ENCODE data around the gene NPC1L1.
"Not testable (repeated sequence)": the region's sequence is repeated elsewhere in the genome, so short reads cannot be mapped to it uniquely, and the experiment has no call there.

The NPC1L1 gene

GRCh38 chr7:44565795-44566559, 24.8 kb upstream of the NPC1L1 start:
- DNase-seq: no peak

DNA sequence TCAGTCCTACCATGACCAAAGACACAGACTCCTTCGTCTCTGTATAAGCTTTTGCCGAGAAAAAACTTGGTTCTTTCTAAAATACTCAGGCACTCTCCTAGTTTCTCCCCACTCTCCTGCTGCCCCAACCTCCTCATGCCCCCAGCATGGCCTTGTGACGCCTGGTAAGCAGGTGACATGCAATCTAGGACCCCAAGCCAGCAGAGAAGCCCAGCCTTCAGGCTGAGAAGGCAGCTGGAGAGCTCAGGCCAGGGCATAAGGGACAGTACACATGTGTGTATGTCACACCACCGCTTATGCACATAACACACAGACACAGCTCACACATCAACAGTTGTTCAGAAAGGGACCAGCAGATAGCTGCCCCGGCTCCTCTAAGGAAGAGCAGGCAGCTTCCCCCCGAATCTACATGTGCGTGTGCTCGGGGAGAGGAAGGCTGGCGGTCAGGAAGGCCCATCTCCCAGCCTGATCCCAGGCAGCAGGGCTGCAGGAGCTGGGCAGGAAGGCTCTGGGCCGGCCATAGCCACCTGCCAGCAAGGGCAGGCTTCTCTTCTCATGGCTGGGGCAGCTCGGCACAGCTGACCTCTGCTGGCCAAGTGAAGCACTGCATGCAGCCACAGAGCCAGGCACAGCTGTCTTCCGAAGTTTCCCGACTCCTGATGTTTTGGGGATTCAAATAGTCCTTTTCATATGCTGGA, 24.1 kb upstream of the NPC1L1 start:
- DNase-seq: peak; percentile 23 to 59 (median 40)

DNA sequence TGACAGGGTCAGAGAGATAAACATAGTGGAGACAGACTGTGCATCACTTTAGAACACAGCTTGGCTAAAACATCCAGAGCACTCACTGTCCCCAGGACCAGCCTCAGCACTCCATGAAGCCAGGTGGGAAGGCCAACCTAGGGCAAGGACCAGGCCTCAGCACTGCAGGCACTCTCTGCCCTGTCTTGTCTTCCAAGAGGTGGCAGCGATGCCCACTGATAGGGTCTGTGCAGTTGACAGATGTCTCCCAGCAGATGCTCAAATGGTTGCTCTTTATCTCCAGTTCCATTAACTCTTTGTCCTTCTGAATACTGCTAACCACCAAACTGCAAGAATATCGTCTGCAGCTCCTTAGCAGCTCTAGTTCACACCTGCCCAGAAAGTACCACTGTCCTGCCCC, 23.5 kb upstream of the NPC1L1 start:
- no peak for DNase-seq

- DNase-seq: no peak
Observed at GRCh38 chr7:44563171-44563679, 22.1 kb upstream of the NPC1L1 start.

DNA sequence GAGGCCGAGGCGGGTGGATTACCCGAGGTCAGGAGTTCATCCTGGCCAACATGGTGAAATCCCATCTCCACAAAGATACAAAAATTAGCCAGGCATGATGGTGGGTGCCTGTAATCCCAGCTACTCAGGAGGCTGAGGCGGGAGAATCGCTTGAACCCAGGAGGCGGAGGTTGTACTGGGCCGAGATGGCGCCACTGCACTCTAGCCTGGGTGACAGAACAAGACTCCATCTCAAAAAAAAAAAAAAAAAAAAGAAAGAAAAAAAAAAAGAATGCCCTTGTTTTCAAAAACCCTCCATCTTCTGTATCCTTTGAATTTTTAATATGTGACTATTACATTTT, 21.5 kb upstream of the NPC1L1 start:
- not testable (repeated sequence) for DNase-seq

GRCh38 chr7:44561962-44562621, 21.0 kb upstream of the NPC1L1 start:
- DNase-seq: no peak

DNA sequence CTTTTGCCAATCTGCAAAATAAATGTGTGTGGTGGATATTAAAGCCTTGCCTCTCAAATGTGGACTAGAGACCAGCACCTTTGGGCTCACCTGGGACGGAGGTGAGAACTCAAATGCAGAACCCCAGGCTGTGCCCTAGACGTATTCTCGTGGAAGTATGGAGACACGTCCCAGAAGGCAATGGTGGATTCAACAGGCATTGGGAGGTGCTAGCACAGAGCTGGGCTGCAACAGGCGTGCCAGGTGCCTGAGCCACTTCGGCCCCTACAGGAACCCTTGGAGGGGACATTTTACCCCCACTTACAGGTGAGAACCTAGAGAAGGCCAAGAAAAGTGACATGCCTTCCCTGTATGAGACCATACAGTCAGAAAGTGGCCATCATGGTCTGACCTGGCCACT, 20.4 kb upstream of the NPC1L1 start:
- no peak for DNase-seq

DNA sequence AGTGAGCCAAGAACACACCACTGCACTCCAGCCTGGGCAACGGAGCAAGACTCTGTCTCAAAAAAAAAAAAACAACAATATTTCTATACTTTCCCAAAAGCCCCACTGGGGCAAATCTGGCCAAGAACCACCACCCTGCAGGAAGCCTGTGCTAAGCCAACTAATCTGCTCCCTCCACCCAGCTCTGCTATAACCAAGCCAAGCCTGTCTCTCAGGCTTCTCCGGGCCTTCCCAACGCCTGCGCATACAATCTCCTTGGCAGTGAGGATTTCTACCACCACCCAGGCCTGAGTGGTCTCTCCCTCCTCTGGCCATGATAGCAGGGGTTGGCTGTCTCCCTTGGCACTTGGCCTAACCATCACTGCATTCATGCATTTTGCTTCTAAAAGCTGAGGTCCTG, 18.4 kb upstream of the NPC1L1 start:
- DNase-seq: no peak

- DNase-seq: no peak
Observed at GRCh38 chr7:44557485-44557884, 16.4 kb upstream of the NPC1L1 start.

- no peak for DNase-seq
Observed at GRCh38 chr7:44555350-44555749, 14.2 kb upstream of the NPC1L1 start.

GRCh38 chr7:44552473-44553005, 11.4 kb upstream of the NPC1L1 start:
- not testable (repeated sequence) for DNase-seq

DNA sequence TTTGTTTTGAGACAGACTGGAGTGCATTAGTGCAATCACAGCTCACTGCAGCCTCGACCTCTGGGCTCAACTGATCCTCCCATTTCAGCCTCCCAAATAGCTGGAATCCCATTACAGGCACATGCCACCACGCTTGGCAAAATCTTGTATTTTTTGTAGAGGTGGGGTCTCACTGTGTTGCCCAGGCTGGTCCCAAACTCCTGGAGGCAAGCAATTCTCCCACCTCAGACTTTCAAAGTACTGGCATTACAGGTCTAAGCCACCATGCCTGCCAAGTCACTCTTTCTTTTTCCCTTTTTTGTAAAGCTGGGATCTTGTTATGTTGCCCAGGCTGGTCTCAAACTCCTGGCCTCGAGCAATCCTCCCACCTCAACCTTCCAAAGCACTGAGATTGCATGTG, 8.3 kb upstream of the NPC1L1 start:
- no peak for DNase-seq

DNA sequence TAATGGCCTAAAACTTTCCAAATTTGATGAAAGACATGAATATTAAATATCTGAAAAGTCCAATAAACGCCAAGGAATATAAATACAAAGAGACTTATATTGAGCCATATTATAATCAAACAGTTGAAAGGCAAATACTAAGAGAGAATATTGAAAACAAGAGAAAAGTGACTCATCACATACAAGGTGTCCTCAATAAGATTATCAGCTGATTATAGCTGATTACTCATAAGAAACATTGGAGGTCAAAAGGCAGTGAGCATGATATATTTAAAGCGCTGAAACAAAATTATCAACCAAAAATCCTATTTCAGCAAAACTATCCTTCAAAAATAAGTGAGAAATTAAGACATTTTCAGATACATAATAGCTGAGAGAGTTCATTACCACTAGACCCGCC, 7.8 kb upstream of the NPC1L1 start:
- DNase-seq: no peak

DNA sequence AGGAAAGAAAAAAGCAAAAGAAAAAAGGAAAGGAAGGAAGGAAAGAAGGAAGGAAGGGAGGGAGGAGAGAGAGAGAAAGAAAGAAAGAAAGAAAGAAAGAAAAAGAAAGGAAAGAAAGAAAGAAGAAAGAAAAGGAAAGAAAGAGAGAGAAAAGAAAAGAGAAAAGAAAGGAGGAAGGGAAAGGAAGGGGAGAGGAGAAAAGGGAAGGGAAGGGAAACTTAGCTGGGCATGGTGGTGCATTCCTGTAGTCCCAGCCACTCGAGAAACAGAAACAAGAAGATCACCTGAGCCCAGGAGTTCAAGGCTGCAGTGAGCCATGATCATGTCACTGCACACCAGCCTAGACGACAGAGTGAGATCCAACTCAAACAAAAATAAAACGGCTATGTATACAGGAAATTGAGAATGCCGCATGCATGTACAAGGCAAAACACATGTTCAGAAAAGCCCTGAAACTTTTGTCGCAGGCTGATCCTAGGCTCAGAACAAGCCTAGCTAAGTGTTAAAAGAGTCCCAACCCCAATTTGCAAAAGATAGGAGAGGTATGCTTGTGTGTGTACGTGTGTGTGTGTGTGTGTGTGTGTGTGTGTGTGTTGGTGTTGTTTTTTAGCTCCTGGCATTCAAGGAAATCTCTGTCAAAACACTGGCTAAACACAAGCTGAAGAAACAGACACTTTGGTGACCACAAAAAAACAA, 6.6 kb upstream of the NPC1L1 start:
- peak in 1 of 5 experiments; percentile 19 for DNase-seq

DNA sequence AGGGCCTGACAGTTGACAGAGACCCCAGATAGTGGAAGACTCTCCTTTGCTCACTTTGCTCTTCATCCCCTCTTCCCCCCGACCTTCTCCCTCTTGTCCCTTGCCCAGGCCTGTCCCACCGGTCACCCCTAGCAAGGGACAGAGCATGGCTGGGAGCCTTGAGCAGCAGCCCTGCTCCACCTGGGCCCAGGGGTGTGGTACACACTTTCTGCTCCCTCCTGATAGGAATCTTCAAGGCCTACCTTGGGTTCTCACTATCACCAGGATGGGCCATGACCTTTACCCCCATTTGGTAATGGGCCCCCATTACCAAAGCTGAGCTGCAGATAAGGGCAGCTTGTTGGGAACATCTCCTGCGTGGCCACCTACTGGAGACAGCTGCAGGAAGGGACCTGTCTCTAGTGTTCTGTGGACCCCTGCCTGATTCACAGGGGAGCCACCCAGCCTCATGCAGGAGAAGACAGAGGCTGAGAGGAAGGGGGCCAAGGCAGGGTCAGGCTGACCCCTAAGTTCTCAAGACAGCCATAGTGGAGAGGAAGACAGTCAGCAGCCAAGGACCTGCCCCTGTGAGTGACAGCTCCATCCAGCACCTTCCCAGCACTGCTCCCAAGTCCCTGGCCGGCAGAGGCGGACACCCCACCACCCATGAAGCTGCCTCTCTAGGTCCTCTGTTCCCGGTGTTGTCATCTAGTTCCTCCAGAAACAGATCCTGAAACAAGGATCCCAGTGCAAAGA, 913 bp upstream of the NPC1L1 start:
- DNase-seq: no peak

GRCh38 chr7:44540592-44541027, 520 bp downstream of the NPC1L1 start:
- DNase-seq: no peak

- DNase-seq: no peak
Observed at GRCh38 chr7:44539669-44540506, 1.2 kb downstream of the NPC1L1 start.

- no peak for DNase-seq
Observed at GRCh38 chr7:44538798-44539668, 2.1 kb downstream of the NPC1L1 start.

DNA sequence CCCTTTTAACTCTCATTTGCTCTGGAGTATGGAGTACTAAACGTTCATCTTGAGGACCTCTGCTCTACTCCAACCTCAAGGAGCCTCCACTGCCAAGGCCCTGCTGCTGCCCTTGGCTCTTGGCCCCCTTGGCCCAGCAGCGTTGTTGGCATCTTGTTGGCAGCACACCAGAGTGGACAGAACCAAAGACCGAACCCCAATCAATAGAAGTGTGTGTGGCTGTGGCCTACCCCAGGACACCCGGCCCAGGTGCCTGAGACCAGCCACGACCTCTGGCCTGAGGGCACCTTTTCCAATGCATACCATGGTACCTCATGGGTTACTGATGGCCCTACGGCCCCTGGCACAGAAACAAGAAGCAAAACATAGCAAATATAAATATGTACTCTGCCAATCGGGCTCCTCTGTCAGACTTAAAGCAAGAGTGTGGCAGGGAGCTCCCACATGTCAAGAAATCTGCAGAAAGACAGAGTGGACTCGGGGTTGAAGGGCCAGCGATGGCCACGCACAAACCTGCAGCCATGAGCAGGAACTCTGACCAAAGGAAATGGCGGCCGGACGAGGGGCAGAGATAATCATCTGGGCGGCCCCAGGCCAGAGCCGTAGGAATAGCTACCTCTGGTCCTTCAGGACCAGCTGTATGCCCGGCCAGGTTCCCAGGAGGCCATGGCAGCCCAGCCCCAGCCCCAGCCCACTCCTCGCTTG, 2.9 kb downstream of the NPC1L1 start:
- DNase-seq: no peak

All from T-helper 2 cell (primary cell).